GM23338 (cell line): ENCODE measurements around the gene BTBD19. TPM values are rescaled to one million over a fixed set of nuclear protein-coding genes. Genes with fewer than 3 reads are reported as not detected.

Source experiments
- ATAC-seq: fragments of 200-7000 bp; cut with Tn5 transposase; 3 replicates; pipeline ENCODE4 v1.9.1; 2020
- DNase-seq: peaks from one replicate; pipeline ENCODE4 v3.0.0-alpha.2; 2015; ENCODE audit warnings: low spot score
- H2AFZ ChIP-seq: fragments of 200-600 bp; sonication (generic); 2 replicates; pipeline ENCODE4 v1.8.0; 2016; ENCODE audit warnings: antibody characterized with exemption, mild to moderate bottlenecking, moderate library complexity
- H3F3A ChIP-seq: fragments of 200-600 bp; sonication (generic); replicated peaks from 2 replicates; pipeline ENCODE4 v1.8.0; 2017; ENCODE audit warnings: antibody characterized with exemption, mixed run types, low read depth
- H3K27ac ChIP-seq: fragments of 200-600 bp; sonication (generic); 2 replicates; pipeline ENCODE4 v1.6.1; 2016; ENCODE audit warnings: low read depth
- H3K27me3 ChIP-seq: fragments of 200-600 bp; sonication (generic); 2 replicates; pipeline ENCODE4 v1.8.0; 2016; ENCODE audit warnings: mild to moderate bottlenecking, mixed run types, moderate library complexity; ENCODE audit not compliant: insufficient read depth
- H3K36me3 ChIP-seq: fragments of 200-600 bp; sonication (generic); 2 replicates; pipeline ENCODE4 v1.8.0; 2016; ENCODE audit warnings: mild to moderate bottlenecking; ENCODE audit not compliant: insufficient read depth
- H3K4me1 ChIP-seq: fragments of 200-600 bp; sonication (generic); 2 replicates; pipeline ENCODE4 v1.8.0; 2016; ENCODE audit warnings: mild to moderate bottlenecking, moderate library complexity; ENCODE audit not compliant: insufficient read depth
- H3K4me2 ChIP-seq: fragments of 200-600 bp; sonication (generic); 2 replicates; pipeline ENCODE4 v1.7.1; 2017; ENCODE audit warnings: mixed run types
- H3K4me3 ChIP-seq: fragments of 200-600 bp; sonication (generic); 2 replicates; pipeline ENCODE4 v1.6.1; 2016; ENCODE audit warnings: mixed run types
- H3K79me2 ChIP-seq: fragments of 200-600 bp; sonication (generic); replicated peaks from 2 replicates; pipeline ENCODE4 v1.8.0; 2017; ENCODE audit warnings: mild to moderate bottlenecking; ENCODE audit not compliant: insufficient read depth
- H3K9me2 ChIP-seq: fragments of 200-600 bp; sonication (generic); 2 replicates; pipeline ENCODE4 v1.8.0; 2017; ENCODE audit not compliant: insufficient read depth
- H4K20me1 ChIP-seq: fragments of 200-600 bp; sonication (generic); replicated peaks from 2 replicates; pipeline ENCODE4 v1.8.0; 2017; ENCODE audit warnings: mild to moderate bottlenecking; ENCODE audit not compliant: insufficient read depth
- H3K27ac Mint-ChIP-seq: 2 replicates; pipeline ENCODE4 v1.8.0; 2020; ENCODE audit warnings: inconsistent platforms, mild to moderate bottlenecking, moderate library complexity, mixed read lengths
- H3K27me3 Mint-ChIP-seq: 3 replicates; pipeline ENCODE4 v1.8.0; 2022; ENCODE audit warnings: low read depth, mild to moderate bottlenecking, moderate library complexity, mixed read lengths, inconsistent platforms; ENCODE audit not compliant: insufficient read depth, poor library complexity
- H3K36me3 Mint-ChIP-seq: 3 replicates; pipeline ENCODE4 v1.8.0; 2021; ENCODE audit warnings: low read depth, mild to moderate bottlenecking, inconsistent platforms, moderate library complexity, mixed read lengths
- H3K4me1 Mint-ChIP-seq: 3 replicates; pipeline ENCODE4 v1.8.0; 2020; ENCODE audit warnings: mild to moderate bottlenecking, inconsistent platforms, mixed read lengths
- H3K4me3 Mint-ChIP-seq: 3 replicates; pipeline ENCODE4 v1.8.0; 2021; ENCODE audit warnings: moderate library complexity, mild to moderate bottlenecking, inconsistent platforms, mixed read lengths
- H3K9me3 Mint-ChIP-seq: 3 replicates; pipeline ENCODE4 v1.8.0; 2020; ENCODE audit warnings: moderate library complexity, mild to moderate bottlenecking, inconsistent platforms, mixed read lengths
- CTCF ChIP-seq, 2 experiments: fragments of 200-600 bp in 1 of 2; sonication (generic) in 1 of 2; conservative IDR thresholded peaks; 2 replicates each; pipeline versions ENCODE4 v1.5.1 to v1.6.1; 2016 to 2017; ENCODE audit warnings: antibody characterized with exemption in 2 of 2, low read depth in 2 of 2, mild to moderate bottlenecking in 2 of 2, moderate library complexity in 1 of 2
- ETS1 ChIP-seq: IDR thresholded peaks from 2 replicates; pipeline ENCODE4 v1.6.1; 2016; ENCODE audit warnings: antibody characterized with exemption
- EZH2 ChIP-seq: fragments of 200-600 bp; sonication (generic); IDR thresholded peaks from one replicate; pipeline ENCODE4 v1.8.0; 2017; ENCODE audit warnings: antibody characterized with exemption, mild to moderate bottlenecking, low read depth; ENCODE audit not compliant: unreplicated experiment
- EZH2phosphoT487 ChIP-seq: fragments of 200-600 bp; sonication (generic); IDR thresholded peaks from one replicate; pipeline ENCODE4 v1.8.1; 2018; ENCODE audit warnings: antibody characterized with exemption; ENCODE audit not compliant: unreplicated experiment
- JUNB ChIP-seq: IDR thresholded peaks from one replicate; pipeline ENCODE4 v1.6.1; 2016; ENCODE audit warnings: antibody characterized with exemption; ENCODE audit not compliant: unreplicated experiment
- NANOG ChIP-seq: IDR thresholded peaks from 2 replicates; pipeline ENCODE4 v1.6.1; 2016; ENCODE audit warnings: antibody characterized with exemption, borderline replicate concordance
- REST ChIP-seq: IDR thresholded peaks from one replicate; pipeline ENCODE4 v1.6.1; 2018; ENCODE audit warnings: antibody characterized with exemption; ENCODE audit not compliant: unreplicated experiment
- STAT1 ChIP-seq: IDR thresholded peaks from one replicate; pipeline ENCODE4 v1.6.1; 2016; ENCODE audit warnings: antibody characterized with exemption; ENCODE audit not compliant: unreplicated experiment
- ZNF114 ChIP-seq: fragments of 250-450 bp; sonication (Bioruptor Pico); IDR thresholded peaks from 2 replicates; pipeline ENCODE4 v1.5.0; 2020; ENCODE audit warnings: mild to moderate bottlenecking, moderate library complexity
- ZNF462 ChIP-seq: fragments of 250-450 bp; sonication (Bioruptor Pico); IDR thresholded peaks from 2 replicates; pipeline ENCODE4 v1.5.0; 2020; ENCODE audit warnings: mild to moderate bottlenecking, moderate library complexity
- polyA plus RNA-seq: library from polyadenylated mRNA; unstranded; fragments of >200 nt; fragmentation: Nextera tagmentation; extraction: Ambion mirVana; gene quantifications from 2 replicates; pipeline ENCODE4 v1.2.1, GENCODE V29; 2016
- total RNA-seq: library from RNA; depleted of rRNA; stranded (reverse); fragments of >200 nt; shearing (Covaris generic); gene quantifications from 2 replicates; pipeline ENCODE4 v1.2.3, GENCODE V29; 2014

Gene BTBD19
- total and polyA plus RNA-seq, 2 experiments from 2014 or later = 0.37 to 0.66 TPM

- Mint-ChIP-seq H3K27ac (no peak overlapping the region), H3K9me3 (no peaks in the 10 kb centered on the region), H3K4me3 (peak overlapping the region; percentile 82; the same call in 1 of the 3 replicates), H3K27me3 (peaks cover 20% of the 10 kb centered on the region), H3K36me3 (no peaks in the 10 kb centered on the region; the same call in 2 of the 3 replicates), H3K4me1 (peaks cover 15% of the 10 kb centered on the region)
- no peaks in the 10 kb centered on the region for H4K20me1 ChIP-seq
- H3K27me3 ChIP-seq = no peaks in the 10 kb centered on the region
- H3K4me3 ChIP-seq = no peak overlapping the region
- H3F3A ChIP-seq = 0 out of 2 replicates have a peak, but pooled peaks cover 3% of the 10 kb centered on the region
- H2AFZ ChIP-seq = no peak overlapping the region
- no peak for ATAC-seq
- no peaks in the 10 kb centered on the region for H3K9me2 ChIP-seq
- peaks cover 9% of the 10 kb centered on the region for H3K4me1 ChIP-seq
- TF ChIP-seq ZNF462 (CRISPR knock-in tag) (no peak), REST (no peak), NANOG (no peak), CTCF (conservative IDR thresholded peaks at IDR 0.05; ENCODE audit: low read depth in 2 of 2) (no peak), ETS1 (no peak), STAT1 (no peak), JUNB (no peak), EZH2phosphoT487 (no peak), ZNF114 (CRISPR knock-in tag) (no peak), EZH2 (no peak)
- H3K79me2 ChIP-seq = no peaks in the 10 kb centered on the region
- no peak for DNase-seq
- H3K4me2 ChIP-seq = no peak overlapping the region
- no peaks in the 10 kb centered on the region for H3K36me3 ChIP-seq
- no peak overlapping the region for H3K27ac ChIP-seq
These were observed 13.0 kb downstream of the BTBD19 start for GRCh38 chr1:44821240-44821715.
